GM19043 (cell line): Measurements from ENCODE around the gene FOXD4.
"Not testable (repeated sequence)": the region's sequence is repeated elsewhere in the genome, so short reads cannot be mapped to it uniquely, and the experiment has no call there.

ENCODE experiments used
- ATAC-seq: cut with Tn5 transposase; IDR thresholded peaks from one replicate; pipeline ENCODE4 v1.9.1; 2021; ENCODE audit warnings: low read depth; ENCODE audit not compliant: unreplicated experiment

FOXD4 gene

DNA sequence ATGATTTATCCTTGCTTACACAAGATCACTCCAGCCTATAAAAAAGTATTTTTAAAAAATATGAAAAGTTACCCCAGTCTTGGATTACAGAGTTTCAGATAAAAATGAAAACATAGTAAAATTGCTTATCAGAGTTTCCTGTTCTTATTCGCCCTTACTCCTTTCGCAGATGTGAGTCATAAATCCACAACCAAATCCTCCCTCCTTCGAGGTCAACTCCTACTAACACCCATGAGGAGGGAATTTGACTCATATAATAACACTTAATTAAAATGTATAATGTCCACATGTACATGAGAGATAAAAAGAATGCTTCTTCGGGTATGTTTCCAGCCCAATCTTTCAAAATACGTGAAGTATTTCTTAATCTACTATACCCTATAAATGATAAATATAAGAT, 23.9 kb downstream of the FOXD4 start:
- ATAC-seq, result not testable (repeated sequence)

DNA sequence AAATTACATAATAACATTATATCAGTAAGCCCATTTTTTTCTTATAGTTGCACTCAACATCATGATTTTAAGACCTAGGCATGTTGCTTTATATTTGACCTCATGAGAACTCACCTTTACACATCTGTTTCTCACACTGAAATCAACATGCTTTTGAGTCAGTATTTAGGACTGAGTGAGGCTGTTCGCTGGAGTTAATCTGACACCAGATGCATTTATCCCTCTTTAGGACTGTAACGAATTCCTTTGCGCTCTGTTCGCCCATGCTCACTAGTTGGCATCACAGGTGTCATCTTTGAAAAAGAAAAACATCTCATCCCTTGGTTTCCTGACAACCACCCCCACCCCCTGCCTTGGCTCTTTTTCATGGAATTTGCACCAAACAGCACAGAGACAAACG, 24.3 kb downstream of the FOXD4 start:
- ATAC-seq, result not testable (repeated sequence)

GRCh38 chr9:90851-91250, 27.4 kb downstream of the FOXD4 start:
- ATAC-seq, result not testable (repeated sequence)

DNA sequence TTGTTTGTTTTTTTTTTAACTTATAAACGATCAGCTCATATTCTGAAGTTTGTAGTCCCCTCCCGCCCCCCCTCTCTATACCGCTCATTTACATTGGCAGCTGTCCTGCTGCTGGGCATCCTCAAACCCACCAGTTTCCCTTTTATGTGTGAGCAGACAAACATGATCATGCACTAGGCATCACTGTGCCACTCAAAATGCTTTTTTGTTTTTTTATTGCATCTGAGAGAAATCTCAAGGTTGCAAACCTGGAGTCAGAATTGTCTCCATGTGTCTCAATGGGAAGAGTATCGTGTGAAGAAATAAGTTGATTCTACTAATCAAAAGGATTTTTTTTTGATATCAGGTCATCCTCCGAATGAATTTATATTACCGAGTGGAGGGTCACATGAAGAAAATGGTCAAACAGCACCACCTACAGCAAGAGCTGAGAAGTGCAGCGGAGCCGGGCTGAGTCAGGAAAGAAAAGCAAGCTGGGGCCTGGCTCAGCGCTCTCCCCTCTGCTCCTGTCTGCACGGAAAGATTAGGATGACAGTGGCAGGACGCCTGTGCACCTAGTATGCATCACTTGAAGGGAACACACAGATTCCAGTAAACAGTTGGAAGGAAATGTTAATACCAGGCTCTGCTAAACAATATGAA, 29.7 kb downstream of the FOXD4 start:
- not testable (repeated sequence) for ATAC-seq

GRCh38 chr9:87860-88259, 30.4 kb downstream of the FOXD4 start:
- not testable (repeated sequence) for ATAC-seq

DNA sequence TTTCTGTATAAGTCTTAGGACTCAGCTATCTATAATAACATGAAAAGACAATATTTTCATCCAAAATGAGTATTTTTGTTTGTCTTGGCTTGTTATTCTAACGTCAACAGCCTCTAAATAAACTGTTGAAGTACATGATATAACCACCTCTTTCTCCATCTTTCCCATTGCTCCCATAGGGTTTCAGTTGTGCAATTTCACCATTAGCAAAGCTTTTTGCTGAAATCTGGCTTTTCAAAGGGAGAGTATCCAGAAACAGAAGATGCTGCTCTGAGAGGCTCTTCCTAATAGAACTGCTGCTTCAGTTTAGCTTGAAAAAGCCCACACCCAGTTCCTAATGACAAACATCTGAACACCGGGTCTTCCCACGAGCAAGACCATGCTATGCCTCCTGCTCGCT, 31.1 kb downstream of the FOXD4 start:
- not testable (repeated sequence) for ATAC-seq

DNA sequence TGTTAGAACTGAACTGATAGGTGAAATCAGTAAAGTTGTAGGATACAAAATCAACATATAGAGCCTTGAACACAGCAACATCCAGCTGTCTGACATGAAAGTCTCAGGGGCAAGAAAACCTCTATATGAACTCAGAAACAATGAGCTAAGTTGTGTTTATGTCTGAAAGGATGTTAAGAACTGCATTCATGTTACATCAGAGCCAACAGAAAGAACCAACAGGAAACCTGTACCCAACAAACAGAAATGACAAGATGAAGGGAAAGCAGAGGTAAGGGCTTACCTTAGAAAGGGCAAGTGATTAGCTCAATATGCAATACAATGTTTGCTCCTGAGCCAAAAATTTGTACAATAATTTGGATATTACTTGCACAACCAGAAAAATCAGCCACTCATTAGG, 31.5 kb downstream of the FOXD4 start:
- ATAC-seq, result not testable (repeated sequence)

DNA sequence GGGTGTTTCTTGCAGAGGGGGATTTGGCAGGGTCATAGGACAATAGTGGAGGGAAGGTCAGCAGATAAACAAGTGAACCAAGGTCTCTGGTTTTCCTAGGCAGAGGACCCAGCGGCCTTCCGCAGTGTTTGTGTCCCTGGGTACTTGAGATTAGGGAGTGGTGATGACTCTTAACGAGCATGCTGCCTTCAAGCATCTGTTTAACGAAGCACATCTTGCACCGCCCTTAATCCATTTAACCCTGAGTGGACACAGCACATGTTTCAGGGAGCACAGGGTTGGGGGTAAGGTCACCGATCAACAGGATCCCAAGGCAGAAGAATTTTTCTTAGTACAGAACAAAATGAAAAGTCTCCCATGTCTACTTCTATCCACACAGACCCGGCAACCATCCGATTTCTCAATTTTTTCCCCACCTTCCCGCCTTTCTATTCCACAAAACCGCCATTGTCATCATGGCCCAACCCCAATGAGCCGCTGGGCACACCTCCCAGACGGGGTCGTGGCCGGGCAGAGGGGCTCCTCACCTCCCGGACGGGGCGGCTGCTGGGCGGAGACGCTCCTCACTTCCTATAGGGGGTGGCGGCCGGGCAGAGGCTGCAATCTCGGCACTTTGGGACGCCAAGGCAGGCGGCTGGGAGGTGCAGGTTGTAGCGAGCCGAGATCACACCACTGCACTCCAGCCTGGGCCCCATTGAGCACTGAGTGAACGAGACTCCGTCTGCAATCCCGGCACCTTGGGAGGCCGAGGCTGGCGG, 35.1 kb downstream of the FOXD4 start:
- not testable (repeated sequence) for ATAC-seq

GRCh38 chr9:78333-78732, 39.9 kb downstream of the FOXD4 start:
- ATAC-seq, result not testable (repeated sequence)

DNA sequence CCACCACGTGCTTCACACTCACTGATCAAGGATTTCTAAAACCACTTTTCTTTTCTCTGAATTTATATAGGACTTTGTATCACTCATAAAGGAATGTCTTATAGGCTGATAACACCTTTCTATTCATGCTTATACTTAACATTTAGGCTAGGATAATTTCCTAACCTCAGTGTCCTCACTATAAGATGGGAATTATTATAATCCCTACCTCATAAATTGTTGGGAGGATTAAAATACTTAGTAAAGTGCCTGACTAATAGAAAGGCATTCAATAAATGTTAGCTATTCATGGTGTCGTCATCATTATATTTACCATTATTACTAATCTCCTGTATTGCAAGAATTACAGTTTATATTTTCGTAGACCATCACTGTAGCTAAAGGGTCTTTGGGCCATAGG, 41.8 kb downstream of the FOXD4 start:
- not testable (repeated sequence) for ATAC-seq

DNA sequence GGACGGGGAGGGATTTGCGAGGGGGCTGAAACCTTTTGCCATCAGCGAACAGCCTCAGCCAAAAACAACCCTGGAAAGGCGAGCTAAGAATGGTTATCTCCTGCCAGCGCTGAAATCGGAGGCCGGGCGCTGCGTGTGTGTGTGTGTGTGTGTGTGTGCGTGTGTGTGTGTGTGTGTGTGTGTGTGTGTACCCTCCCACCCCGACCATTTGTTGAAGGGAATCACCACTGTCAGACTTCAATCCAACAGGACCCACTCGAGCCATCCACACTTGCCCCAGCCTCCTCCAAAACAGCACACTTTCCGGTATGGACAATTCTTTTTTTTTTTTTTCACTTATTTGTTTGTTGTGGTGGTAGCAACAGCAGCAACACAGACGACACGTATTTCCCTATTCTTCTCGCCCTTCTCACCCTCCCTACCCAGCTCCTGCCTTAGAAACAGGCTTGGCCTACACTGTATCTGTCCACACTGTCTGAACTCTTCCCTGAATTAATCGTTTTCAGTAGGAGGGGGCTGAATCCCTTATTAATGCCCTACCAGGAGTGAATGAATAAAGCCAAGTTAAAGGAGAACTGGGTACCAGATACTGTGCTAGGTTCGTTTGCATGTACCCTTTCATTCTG, 44.2 kb downstream of the FOXD4 start:
- ATAC-seq, result not testable (repeated sequence)

- not testable (repeated sequence) for ATAC-seq
Observed at GRCh38 chr9:73076-73899, 44.9 kb downstream of the FOXD4 start.
